Anterior cingulate cortex (tissue), 58 donors: ENCODE measurements around the gene SLC1A7.
"Not testable (repeated sequence)": the region's sequence is repeated elsewhere in the genome, so short reads cannot be mapped to it uniquely, and the experiment has no call there.

Source experiments
- DNase-seq, 58 donors: peaks; one replicate each; lab custom pipeline; 2025; lab: John Stamatoyannopoulos, UW

SLC1A7 gene

DNA sequence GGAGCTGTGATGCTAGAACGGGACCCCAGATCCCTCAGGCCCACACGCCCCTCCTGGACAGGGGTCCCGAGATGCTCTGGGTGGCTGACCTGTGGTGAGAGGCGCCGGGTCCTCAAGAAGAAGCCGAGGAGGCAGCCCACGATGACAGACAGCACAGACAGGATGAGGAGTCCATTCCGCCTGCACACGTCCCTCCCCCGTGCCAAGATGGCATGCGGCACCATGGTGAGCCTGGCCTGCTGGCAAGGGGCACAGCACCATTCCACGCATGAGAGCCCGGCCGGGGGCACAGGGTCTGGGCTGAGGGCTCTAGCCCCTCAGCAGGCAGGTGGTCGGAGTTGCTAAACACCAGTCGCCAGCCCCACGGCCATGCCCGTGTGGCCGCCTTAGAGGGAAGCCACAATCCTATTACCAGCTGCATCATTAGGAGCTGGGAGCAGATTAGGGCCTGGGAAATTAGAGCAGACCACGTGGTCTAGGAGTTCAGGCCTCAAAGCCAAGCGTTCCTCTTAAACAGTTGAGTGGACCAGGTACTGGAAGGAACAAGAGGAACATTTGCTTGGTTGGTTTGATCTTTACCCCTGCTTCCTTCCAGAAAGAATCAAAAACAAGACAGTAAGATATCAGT, at the start of gene SLC1A7:
SLC1A7 (minus strand) TSS at position 413 of the 628 bp plus-strand sequence; CDS start at position 224, 189 bp downstream.
- DNase-seq: no peak

DNA sequence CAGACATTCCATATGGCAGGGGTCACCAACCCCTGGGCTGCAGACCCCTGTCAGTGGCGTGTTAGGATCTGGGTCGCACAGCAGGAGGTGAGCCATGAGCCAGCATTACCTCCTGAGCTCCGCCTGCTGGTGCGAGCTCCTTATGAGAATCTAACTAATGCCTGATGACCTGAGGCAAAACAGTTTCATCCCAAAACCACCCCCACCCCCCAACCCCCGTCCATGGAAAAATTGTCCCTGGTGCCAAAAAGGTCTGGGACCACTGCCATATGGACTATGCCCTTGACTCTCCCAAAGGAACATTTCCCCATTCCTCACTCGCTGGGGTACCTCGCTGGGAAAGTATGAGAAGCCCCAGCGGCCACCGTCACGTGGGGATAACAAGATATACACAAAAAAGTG, 47.8 kb upstream of the SLC1A7 start:
- DNase-seq: no peak

DNA sequence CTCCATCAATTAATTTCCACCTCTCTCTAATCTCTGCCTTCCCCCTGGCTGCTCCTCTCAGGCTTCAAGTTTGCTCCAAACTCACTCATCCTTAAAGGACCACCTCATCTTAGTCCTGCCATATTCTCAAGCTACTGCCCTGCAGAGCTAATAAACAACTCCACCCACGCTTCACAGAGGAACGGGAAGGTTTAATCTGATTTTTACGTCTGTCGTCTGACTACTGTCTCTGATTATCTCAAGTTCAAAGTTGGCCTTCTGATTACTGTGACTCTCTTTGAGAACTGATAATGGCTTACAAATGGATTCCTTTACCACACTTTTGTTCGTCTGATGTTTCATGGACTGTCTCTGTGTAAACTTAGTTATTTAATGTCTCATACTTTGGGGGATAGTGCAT, 46.6 kb upstream of the SLC1A7 start:
- DNase-seq: no peak

DNA sequence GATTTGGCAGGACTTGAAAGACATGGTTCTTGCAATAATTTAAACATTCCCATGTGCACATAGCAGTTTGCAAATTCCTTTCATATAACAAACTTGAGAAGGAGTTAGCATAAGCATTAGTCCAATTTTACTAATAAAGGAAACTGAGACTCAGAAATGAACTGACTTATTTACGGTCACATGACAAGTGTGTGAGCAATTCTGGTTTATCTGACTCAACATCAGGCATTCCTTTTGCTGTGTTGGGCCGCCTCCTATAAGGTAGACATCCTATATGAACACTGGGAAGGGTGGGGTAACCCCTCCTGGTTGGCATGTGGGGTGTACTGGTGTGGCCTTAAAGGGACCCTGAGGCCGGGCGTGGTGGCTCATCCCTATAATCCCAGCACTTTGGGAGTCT, 45.7 kb upstream of the SLC1A7 start:
- no peak for DNase-seq

DNA sequence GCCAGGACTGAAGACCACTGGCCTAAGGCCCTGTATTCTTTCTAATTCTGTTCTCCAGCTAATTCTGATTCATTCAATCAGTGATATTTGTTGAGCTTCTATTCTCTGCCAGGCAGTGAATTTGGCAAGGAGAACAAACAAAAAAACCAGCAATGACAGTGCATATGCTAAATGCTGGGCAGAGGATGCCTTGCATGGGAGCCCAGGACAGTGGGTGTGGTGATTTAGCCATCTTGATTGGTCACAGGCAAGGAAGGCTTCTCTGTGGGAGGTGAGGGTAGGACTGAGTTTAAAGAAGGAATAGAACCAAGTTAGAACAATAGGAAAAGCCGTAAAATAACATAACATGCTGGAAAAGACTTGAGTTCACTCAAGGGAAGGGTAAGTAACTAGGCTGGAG, 45.0 kb upstream of the SLC1A7 start:
- DNase-seq: no peak

DNA sequence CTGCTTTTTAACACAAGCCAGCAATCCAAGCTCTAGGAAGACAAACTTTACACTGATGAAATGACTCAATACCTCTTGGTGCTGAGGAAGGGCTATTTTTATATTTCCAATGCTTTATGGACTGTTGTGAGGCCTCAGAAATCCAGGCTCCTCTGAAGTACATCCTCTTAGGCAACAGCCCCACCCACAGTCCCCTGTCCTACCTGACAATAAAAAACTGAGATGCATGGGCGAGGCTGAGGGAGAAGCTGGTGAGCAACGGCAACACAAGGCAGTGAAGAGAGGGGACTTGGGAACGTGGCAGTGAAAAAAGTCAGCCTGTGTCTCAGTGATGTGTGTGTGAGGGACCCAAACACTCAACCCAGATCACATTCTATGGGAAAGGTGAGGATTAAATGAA, 44.1 kb upstream of the SLC1A7 start:
- no peak for DNase-seq

DNA sequence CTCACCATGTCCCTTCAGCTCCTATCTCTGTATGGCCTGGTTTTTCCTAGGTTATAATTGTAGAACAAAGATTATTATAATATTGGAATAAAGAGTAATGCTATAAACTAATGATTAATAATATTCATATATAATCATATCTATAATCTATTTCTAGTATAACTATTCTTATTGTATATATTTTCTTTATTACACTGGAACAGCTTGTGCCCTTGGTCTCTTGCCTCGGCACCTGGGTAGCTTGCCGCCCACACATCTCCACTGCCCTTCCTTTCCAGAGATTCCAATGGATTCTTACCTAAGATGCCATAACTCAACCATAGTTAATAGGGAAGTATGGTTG, 43.5 kb upstream of the SLC1A7 start:
- not testable (repeated sequence) for DNase-seq

DNA sequence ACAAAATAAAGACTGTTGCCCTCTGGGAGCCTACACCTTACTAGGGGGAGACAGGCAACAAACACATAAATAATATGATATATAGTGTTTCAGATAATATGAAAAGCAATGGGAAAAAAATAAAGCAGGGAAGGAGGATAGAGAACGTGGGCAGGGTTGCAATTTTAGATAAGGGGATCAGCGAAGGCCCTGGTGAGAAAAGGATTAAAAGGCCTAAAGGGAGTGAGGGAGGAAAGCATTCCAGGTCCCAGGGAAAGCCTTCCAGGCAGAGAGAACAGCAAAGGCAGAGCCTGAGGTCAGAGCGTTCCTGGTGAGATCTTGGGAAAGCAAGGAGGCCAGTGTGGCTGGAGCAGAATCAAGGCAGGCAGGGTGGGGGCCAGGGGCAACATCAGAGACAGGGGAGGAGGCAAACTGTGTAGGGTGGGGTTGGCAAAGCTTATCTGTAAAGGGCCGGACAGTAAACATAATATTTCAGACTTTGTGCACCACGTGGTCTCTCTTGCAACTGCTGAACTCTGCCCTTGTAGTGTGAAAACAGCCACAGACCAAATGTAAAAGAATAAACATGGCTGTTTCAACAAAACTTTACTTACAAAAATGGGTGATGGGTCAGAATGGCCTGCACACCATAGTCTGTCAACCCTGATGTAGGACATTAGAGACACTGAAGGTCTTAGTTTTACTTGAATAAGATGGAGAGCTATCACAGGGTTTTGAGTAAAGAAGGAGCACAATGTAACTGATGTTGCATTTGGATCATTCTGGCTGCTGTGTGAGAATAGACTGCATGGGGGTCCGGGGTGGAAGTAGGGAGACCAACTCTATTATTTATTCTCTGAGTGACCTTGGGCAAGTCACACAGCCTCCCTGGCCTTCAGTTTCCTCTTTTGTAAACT, 40.9 kb upstream of the SLC1A7 start:
- DNase-seq: no peak

DNA sequence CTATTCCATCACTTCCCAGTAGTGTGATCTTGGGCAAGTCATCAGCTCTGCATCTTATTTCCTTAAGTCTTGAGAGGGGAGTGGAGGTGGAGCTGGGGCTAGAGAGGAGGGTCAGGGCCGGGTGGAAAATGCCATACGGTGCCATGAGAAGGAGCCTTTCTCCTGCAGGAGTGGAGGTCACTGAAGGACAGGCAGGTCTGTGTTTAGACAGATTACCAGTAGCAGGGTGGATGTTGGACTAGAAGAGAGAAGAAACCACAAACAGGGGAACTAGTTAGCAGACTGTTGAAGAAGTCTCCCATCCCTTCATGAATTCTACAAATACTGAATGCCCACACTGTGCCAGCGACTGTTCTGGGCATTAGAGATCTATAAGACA, 40.3 kb upstream of the SLC1A7 start:
- DNase-seq: no peak

DNA sequence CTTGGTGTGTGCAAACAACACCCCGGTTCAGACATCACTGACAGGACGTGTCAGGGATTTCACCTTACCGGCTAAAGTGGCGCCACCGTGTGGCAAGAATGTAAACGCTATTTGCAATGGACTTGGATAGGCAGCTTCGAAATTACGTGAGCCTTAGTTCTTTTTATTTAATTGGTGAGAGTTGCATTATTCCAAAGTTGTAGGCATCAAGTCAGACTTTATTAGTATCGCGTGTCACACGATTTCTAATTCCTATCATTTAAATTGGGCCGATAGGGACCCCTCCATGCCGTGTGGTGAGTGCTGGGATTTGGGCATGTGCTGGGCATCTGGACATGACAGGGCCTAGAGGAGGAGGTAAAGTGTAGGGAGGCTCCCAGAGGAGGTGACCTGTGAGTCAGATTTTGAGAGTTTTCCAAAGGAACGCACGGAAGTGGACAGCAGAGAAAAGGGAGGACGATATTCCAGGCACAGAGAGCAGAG, 39.7 kb upstream of the SLC1A7 start:
- DNase-seq: peak in 47 of 58 donors; percentile 5 to 88 (median 36)

DNA sequence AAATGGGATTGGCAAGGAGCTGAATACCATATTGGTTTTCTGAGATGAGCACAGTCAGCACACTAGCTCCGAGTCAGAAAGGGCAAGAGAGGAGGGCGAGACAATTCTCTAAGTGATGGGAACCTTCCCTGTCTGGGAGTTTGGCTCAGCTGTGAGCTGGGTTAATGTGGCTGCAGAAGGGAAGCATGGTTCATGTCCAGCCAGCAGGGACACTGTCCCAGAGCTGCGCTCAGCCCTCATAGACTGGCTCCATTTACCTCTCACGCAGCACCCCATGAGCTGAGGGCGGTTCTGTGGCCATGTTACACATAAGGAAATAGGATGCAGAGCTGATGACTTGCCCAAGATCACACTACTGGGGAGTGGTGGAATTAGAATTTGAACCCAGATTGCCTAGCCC, 38.5 kb upstream of the SLC1A7 start:
- no peak for DNase-seq

DNA sequence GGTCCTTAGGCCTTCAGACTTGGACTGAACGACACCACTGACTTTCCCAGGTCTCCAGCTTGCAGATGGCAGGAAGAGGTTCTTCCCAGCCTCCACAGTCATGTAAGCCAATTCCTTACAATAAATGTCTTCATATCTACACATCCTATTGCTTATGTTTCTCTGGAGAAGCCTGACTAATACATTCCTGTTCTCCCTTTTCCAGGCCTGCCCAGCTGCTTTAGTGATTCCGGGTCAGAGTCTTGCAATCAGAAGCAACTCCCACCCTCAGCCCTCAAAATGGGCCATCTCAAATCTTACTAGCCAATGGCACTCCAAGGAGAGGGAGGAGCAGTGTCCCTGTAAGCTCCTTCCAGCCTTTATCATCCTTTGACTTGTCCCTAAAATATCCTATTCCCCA, 37.8 kb upstream of the SLC1A7 start:
- DNase-seq: no peak

DNA sequence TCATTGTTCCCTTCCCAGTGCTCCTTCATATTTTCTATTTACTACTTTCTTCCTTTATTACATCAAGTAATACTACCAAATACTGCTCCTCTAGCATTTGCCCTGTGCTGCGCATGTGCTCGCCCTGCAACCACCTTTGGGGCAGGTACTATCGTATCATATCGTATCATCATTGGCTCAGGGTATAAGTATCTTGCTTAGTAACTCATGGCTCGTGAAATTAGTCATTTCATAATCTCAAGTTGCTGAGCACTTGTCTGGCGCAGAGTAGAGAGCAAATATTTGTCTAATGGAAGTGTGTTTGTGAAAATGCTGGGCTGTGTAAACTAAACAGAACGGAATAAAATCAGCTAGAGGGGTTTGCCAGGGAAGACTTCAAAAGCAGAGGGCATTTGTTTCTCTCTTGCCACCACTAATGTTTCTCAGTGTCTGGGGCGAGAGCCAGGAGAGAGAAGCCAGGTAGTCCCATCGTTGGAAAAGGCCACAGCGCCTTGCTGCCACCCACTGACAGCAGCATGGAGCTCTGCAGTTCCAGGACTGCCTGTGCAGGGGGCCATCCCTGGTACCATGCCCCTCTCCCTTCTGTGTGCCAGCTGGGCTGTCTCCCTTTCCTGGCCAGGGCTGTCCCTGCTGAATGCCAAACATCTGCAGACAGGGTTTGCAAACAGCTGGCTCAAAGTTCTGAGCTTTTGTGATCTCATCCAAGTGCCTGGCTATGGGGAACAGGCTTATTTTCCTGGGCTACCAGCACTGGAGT, 34.2 kb upstream of the SLC1A7 start:
- peak in 9 of 58 donors; percentile 3 to 28 (median 11) for DNase-seq

DNA sequence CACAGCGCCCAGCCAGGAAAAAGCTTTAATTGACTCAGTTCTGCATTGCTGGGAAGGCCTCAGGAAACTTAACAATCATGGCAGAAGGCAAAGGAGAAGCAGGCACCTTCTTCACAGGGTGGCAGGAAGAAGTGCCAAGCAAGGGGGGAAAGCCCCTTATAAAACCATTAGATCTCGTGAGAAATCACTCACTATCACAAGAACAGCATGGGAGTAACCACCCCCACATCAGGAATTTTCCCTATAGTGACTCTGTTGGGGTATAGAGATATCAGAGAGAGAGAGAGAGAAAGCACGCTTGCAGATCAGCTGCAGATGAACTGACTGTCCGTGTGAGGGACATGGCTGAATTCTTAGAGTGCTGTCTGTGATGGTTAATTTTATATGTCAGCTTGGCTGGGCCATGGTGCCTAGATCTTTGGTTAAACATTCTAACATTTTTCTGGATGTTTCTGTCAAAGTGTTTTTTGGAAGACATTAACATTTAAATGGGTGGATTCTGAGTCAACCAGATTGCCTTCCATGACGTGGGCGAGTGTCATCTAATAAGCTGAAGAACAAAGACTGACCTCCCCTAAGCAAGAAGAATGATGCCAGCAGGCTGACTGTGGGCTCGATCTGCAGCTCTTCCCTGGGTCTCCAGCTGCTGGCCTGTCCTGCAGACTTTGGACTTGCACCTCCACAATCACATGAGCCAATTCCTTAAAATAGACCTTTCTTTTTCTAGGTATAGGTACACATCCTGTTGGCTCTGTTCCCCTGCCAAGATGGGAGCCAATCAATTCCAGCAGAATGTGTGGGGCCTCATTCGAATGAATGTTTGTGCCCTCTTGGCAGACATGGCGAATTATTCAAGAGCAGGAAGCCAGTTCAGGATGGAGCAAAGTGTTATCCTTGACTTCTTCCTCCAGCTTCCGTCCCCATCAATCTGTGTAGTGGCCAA, 32.8 kb upstream of the SLC1A7 start:
- no peak for DNase-seq

DNA sequence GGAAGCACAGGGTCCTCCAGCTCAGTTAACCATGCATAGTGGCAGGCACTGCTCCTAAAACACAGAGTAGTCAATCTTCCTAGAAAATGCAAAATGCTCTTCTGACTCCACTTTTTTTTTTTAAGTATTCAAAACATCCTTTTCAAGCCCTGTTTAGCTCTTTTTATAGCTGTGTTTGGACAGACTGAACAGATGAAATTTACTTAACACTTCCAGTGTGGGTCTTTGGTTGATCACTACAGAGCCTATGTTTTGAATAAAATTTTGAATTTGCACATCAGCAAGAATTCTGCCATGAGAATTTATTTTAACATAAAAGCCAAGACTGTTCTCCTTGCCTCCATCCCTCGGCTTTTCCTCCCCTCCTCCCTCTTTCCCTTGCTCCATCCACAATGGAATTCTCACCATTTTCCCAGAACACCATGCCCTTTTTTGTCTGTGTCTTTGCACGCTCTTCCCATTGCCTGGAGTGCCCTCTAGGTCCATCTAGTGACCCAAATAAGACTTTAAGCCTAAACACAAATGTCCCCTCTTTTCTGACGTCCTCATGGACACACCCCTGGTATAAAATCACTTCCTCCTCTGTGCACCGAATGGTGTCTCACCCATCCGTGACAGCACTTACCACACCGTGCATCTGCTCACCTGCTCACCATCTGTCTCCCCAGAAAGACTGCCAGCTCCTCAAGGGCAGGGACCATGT, 30.1 kb upstream of the SLC1A7 start:
- no peak for DNase-seq

DNA sequence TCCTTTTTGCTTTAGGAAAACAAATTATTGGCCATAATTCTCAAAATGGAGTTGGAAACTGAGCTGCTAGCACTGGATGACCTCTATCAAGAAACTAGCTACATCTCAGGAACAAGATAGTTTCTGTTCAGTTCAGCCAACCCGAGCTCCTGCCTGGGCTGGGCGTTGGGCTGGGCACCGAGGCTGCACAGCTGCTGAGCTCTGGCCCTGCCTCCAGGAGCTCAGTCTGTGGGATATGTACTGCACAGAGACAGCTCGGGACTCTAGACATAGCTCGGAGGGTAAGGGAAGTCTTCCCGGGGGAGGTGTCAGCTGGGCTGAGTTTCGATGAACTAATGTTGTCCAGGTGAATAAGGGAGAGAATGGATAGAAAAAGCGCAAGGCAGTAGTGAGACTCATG, 24.5 kb upstream of the SLC1A7 start:
- no peak for DNase-seq

DNA sequence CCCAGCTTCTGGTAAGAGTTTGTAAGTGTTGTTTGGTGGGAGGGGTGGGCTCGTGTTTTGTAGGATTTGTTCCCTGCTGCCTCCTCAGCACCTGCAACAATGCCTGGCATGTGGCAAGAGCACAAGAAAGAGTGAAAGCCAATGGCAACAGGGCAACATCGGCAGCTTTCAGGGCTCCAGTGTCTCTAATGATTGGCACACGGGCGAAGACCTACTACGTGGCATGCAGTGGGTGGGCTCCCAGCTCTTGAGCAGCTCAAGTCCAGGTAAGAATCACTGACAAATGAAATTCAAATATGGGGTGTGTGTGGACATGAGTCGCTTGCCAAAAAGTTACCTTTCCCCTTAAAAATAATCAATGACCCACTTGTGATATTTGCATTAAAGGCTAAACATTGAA, 23.9 kb upstream of the SLC1A7 start:
- no peak for DNase-seq

DNA sequence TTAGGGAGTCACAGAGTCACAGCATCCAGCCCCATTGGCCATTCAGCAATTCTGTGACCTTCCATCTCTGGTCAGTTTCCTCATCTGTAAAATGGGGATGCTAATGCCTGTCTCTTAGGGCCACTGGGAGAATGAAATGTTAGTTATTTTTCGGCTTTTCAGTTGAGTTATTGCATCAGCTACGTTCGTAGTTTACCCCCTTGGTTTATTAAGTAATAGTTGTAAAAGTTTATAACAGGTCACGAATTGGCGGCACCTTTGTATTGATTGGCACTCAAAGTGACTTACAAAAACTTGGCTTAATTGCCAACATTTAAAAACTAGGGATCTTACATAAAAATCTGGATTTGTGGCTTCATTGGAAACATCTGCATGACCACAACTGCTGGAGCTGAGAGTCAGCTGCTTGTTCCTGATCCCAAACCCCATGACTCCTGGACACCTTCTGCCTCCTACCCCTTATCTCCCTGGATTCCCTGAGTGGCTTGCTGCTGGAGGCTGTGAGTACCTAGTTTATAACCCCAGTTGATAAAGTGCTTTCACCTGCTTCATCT, 23.0 kb upstream of the SLC1A7 start:
- no peak for DNase-seq

DNA sequence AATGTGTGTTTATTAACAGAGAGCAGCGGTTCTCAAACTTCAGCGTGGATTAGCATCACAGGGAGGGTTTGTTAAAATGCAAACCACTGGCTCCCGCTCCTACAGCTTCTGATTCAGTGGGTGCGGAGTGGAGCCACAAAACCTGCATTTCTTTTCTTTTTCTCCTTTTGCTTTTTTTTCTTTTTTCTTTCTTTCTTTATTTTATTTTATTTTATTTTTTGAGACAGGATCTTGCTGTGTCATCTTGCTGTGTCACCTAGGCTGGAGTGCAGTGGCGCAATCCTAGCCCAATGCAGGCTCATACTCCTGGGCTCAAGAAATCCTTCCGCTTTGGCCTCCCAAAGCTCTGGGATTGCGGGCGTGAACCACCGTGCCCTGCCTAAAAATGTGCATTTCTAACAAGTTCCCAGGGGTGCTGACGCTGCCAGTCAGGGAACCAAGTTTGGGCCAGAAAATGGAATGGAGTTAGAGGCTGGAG, 20.9 kb upstream of the SLC1A7 start:
- DNase-seq: no peak
